C4-2B (cell line): Measurements from ENCODE around the gene GAS6.

Experiments used
- CTCF ChIP-seq: fragments of 450-650 bp; conservative IDR thresholded peaks from 2 replicates; pipeline ENCODE4 v1.5.1; 2017; ENCODE audit warnings: mild to moderate bottlenecking
- ZFX ChIP-seq: fragments of 450-650 bp; IDR thresholded peaks from 2 replicates; pipeline ENCODE4 v1.6.1; 2017

- no peak for TF ChIP-seq CTCF
- TF ChIP-seq ZFX, result no peak
Observed at GRCh38 chr13:113897161-113897560, 33.3 kb upstream of the GAS6 start.
